ENCODE results near the gene FAM241B. TPM values are rescaled to one million over a fixed set of nuclear protein-coding genes. Genes with fewer than 3 reads are reported as not detected.

Gene FAM241B
- polyA plus RNA-seq, 1 of the 3 experiments (the other 2 are of a cell fraction), result 16.0 TPM

GRCh38 chr10:69669409-69669808 is 39.4 kb downstream of the FAM241B start (continued):
- TF ChIP-seq USF1 (IDR thresholded peaks at IDR 0.05; ENCODE audit: borderline replicate concordance, low read depth), result no peak

- Histone ChIP-seq H3K4me1 (ENCODE audit: control insufficient read depth in 1 of 2, insufficient read depth in 2 of 2, low read depth in 1 of 2, low read length in 1 of 2) (peaks cover 0 to 6% of the 10 kb centered on the region in 2 experiments; a peak in 1 of 4 replicates), H3K9me2 (no peaks in the 10 kb centered on the region), H3K9me3 (no peaks in the 10 kb centered on the region), H3K27ac (ENCODE audit: low read depth in 2 of 2, low read length in 1 of 2) (no peak overlapping the region), H3K36me3 (replicated peaks in 1 of 2; ENCODE audit: control insufficient read depth in 1 of 2, insufficient read depth in 2 of 2, low read length in 1 of 2) (no peaks in the 10 kb centered on the region), H3K79me2 (ENCODE audit: insufficient read depth) (no peaks in the 10 kb centered on the region), H3K4me2 (no peak overlapping the region), H3K4me3 (ENCODE audit: low read depth in 2 of 2, low read length in 1 of 2) (no peak overlapping the region), H3F3A (replicated peaks; ENCODE audit: insufficient read depth) (no peaks in the 10 kb centered on the region), H3K27me3 (ENCODE audit: insufficient read depth) (peaks cover 45% of the 10 kb centered on the region), H3K9ac (no peak overlapping the region), H4K20me1 (ENCODE audit: insufficient read depth) (no peaks in the 10 kb centered on the region), H2AFZ (ENCODE audit: low read depth) (no peak overlapping the region)
- TF ChIP-seq FOXM1 (IDR thresholded peaks at IDR 0.05; ENCODE audit: low read depth) (no peak), NFIC (IDR thresholded peaks at IDR 0.05; ENCODE audit: borderline replicate concordance) (no peak), RXRA (IDR thresholded peaks at IDR 0.05; ENCODE audit: borderline replicate concordance, low read depth) (no peak), MEF2A (IDR thresholded peaks at IDR 0.05; ENCODE audit: borderline replicate concordance, low read depth) (no peak), EP300 (IDR thresholded peaks at IDR 0.05; ENCODE audit: borderline replicate concordance in 1 of 2, low read depth in 1 of 2, low read length in 1 of 2) (no peak), MAX (IDR thresholded peaks at IDR 0.05; ENCODE audit: low read depth) (no peak), MXI1 (IDR thresholded peaks at IDR 0.05; ENCODE audit: low read depth, low read length) (no peak), USF1 (IDR thresholded peaks at IDR 0.05; ENCODE audit: borderline replicate concordance, low read depth) (no peak), ZBTB33 (IDR thresholded peaks at IDR 0.05; ENCODE audit: borderline replicate concordance, low read depth) (no peak), RFX5 (IDR thresholded peaks at IDR 0.05; ENCODE audit: low read length) (no peak), JUND (IDR thresholded peaks at IDR 0.05) (no peak), RCOR1 (IDR thresholded peaks at IDR 0.05; ENCODE audit: low read length) (no peak), IRF3 (IDR thresholded peaks at IDR 0.05; ENCODE audit: low read depth, low read length) (no peak), SMC3 (IDR thresholded peaks at IDR 0.05; ENCODE audit: low read depth, low read length) (no peak), RAD21 (IDR thresholded peaks at IDR 0.05; ENCODE audit: low read length) (no peak), USF2 (IDR thresholded peaks at IDR 0.05; ENCODE audit: borderline replicate concordance, low read depth, low read length) (no peak)
- ChIA-PET POLR2A (no interaction called here), CTCF (interaction anchor here (0.8 to 1.7 kb wide), 8 partner anchors 10 to 45 kb away, joined by 3 to 7 read pairs (median 4); no protein-coding TSS in a partner anchor)
- no peak for DNase-seq
- WGBS (ENCODE audit: low lambda C conversion rate), result 43% methylated on average over 3 of the region's 3 CpGs
These were observed 43.5 kb downstream of the FAM241B start for GRCh38 chr10:69673521-69673920.

Measured in SK-N-SH (cell line).